IgD-negative memory B cell (primary cell): ENCODE results near the gene ADAT1. TPM values are rescaled to one million over a fixed set of nuclear protein-coding genes. Genes with fewer than 3 reads are reported as not detected.
A peak's percentile ranks its signal among the peaks of the same experiment; 100 is the strongest.
"Not testable (repeated sequence)": the region's sequence is repeated elsewhere in the genome, so short reads cannot be mapped to it uniquely, and the experiment has no call there.

Experiments
- H3K27ac Mint-ChIP-seq, 3 donors: one replicate each; pipeline ENCODE4 v1.8.0; 2020 to 2022; ENCODE audit warnings: mild to moderate bottlenecking in 3 of 3, mixed read lengths in 3 of 3, moderate library complexity in 1 of 3
- H3K27me3 Mint-ChIP-seq: one replicate; pipeline ENCODE4 v1.8.0; 2021; ENCODE audit warnings: mixed read lengths
- H3K36me3 Mint-ChIP-seq: one replicate; pipeline ENCODE4 v1.8.0; 2020; ENCODE audit warnings: mild to moderate bottlenecking, mixed read lengths
- H3K4me1 Mint-ChIP-seq, 3 donors: one replicate each; pipeline ENCODE4 v1.8.0; 2020 to 2022; ENCODE audit warnings: mixed read lengths in 3 of 3, mild to moderate bottlenecking in 1 of 3
- H3K4me3 Mint-ChIP-seq, 4 donors: one replicate each; pipeline ENCODE4 v1.8.0; 2020 to 2022; ENCODE audit warnings: mild to moderate bottlenecking in 4 of 4, mixed read lengths in 4 of 4, moderate library complexity in 3 of 4
- H3K9me3 Mint-ChIP-seq, 3 donors: one replicate each; pipeline ENCODE4 v1.8.0; 2020 to 2021; ENCODE audit warnings: mixed read lengths in 3 of 3, mild to moderate bottlenecking in 1 of 3
- polyA plus RNA-seq: library from polyadenylated mRNA; unstranded; fragments of 300-500 nt; fragmentation: Illumina TruSeq; gene quantifications from one replicate; pipeline ENCODE4 v1.2.3, GENCODE V29; 2021

ADAT1 gene
- polyA plus RNA-seq, 1 donor from 2014 or later = 39.3 TPM

DNA sequence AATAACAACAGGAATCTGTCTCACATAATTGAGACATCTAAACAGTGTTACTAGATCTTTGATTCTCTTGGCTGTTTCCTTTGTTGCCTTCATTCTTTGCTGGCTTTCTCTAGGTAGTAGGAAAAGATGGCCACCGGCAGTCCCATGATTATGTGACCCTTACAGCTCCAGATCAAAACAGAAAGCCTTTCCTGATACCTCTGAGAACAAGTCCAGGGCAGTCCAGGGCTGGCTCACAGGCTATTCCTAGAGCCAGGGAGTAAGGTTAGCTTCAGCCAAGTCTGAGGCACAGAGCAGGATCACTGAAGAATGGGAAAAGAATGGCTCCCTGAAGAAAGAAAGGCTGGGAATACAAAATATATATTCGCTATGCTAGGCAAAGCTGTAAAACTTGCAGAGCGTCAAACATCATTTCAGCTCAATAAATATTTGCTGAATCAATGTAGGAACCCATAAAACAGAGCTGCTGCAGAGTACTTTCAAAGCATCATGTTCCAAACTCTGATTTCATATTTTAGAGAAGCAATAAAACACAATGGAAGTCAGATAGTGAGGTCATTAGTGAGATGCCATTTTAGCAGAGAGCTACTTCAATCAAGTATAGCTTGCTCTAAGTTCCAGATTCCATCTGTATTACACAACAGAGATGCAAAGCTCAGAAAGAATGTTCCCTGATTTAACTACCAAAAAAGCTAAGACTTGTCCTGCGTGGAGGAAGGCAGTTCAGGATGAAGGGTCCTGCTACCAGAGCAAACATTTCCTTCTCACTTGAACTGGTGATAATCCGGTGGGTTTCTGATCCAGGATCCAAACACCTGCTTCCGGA is 23.4 kb downstream of the ADAT1 start:
- H3K27ac Mint-ChIP-seq = no peak overlapping the region
- H3K36me3 Mint-ChIP-seq = peaks cover 36% of the 10 kb centered on the region

DNA sequence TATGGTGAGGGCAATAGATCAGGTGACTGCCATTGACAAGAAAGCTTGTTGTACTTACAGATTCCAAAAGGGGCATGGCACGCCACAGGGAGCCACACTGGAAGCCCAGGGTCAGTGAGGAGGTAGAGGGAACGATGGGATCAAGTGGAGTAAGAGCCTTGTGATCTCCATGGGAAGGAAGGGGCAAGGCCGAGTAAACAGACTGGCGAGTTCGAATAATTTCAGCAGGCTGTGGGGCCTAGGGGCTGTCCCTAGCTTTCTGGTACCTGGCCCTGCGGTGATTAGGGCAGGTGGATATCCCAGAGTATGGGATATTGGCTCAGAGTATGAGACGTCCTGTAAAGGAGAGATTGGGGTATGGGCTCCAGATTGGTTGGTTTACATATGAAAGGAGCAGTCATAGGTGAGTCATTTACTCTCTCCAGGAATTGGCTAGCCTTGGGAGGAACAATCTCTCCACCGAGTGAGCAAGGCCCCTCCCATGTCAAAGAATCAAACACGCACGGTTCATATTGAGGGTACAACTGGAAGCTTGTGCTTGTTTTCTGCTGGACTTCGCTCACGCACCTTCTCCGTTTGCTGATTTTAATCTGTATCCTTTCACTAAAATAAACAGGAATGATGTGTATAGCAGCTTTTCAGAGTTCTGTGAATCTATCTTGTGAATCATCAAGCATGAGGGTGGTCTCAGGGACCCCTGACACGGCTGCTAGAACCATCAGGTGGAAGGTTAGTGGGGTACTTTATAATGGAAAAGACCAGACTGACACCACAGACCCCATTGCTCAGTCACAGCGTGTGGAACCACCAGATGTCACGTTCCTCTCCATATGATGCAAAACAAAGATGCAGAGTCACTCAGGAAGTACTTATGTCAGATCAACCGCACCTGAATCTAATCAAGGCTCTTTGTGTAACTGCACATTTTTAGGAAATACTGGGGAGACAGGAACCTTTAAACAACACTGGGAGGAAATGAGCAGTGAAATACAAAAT is 29.0 kb downstream of the ADAT1 start:
- H3K4me1 Mint-ChIP-seq = peaks cover 0 to 1% (median 0%) of the 10 kb centered on the region in 3 donors
- peaks cover 9% of the 10 kb centered on the region for H3K36me3 Mint-ChIP-seq
- no peaks in the 10 kb centered on the region for H3K27me3 Mint-ChIP-seq
- H3K9me3 Mint-ChIP-seq = peaks cover 0 to 7% (median 3%) of the 10 kb centered on the region in 3 donors
- no peak overlapping the region for H3K4me3 Mint-ChIP-seq
- no peak overlapping the region for H3K27ac Mint-ChIP-seq

More for the DNA sequence above, 23.4 kb downstream of the ADAT1 start:
- Mint-ChIP-seq H3K4me3 (no peak overlapping the region), H3K4me1 (no peaks in the 10 kb centered on the region), H3K9me3 (peaks cover 0 to 18% (median 8%) of the 10 kb centered on the region in 3 donors), H3K27me3 (no peaks in the 10 kb centered on the region)

DNA sequence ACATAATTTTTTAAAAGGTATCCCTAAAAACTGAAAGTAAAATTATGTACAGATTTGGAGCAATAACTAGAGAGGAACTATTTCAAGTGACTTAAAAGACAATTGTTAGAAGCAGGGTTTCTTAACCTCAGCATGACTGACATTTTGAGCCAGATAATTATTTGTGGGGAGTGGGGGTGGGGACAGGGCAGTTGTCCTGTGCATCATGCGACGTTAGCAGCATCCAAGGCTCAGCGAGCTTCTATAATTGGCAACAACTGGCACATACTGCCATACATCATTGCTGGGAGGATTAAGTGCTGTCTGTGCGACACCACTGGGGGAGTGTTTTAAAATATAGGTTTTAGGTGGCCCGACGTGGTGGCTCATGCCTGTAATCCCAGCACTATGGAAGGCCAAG is 29.8 kb downstream of the ADAT1 start:
- H3K4me1 Mint-ChIP-seq = peaks cover 0 to 1% (median 0%) of the 10 kb centered on the region in 3 donors
- H3K4me3 Mint-ChIP-seq = no peak overlapping the region
- peaks cover 0 to 7% (median 3%) of the 10 kb centered on the region in 3 donors for H3K9me3 Mint-ChIP-seq
- H3K27me3 Mint-ChIP-seq = no peaks in the 10 kb centered on the region
- peaks cover 8% of the 10 kb centered on the region for H3K36me3 Mint-ChIP-seq
- H3K27ac Mint-ChIP-seq = no peak overlapping the region

DNA sequence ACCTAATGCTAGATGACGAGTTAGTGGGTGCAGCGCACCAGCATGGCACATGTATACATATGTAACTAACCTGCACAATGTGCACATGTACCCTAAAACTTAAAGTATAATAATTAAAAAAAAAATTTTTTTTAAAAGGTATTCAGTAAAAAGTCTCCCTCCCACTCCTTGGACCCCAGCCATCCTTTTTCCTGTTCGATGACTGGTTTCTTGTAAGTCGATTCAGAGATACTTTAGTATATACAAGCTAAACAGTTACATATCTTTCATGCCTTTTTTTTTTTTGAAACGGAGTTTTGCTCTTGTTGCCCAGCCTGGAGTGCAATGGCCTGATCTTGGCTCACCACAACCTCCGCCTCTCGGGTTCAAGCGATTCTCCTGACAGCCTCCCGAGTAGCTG is 31.2 kb downstream of the ADAT1 start:
- H3K9me3 Mint-ChIP-seq, H3K27ac Mint-ChIP-seq, H3K36me3 Mint-ChIP-seq, H3K4me1 Mint-ChIP-seq, H3K27me3 Mint-ChIP-seq, H3K4me3 Mint-ChIP-seq: not testable (repeated sequence)

DNA sequence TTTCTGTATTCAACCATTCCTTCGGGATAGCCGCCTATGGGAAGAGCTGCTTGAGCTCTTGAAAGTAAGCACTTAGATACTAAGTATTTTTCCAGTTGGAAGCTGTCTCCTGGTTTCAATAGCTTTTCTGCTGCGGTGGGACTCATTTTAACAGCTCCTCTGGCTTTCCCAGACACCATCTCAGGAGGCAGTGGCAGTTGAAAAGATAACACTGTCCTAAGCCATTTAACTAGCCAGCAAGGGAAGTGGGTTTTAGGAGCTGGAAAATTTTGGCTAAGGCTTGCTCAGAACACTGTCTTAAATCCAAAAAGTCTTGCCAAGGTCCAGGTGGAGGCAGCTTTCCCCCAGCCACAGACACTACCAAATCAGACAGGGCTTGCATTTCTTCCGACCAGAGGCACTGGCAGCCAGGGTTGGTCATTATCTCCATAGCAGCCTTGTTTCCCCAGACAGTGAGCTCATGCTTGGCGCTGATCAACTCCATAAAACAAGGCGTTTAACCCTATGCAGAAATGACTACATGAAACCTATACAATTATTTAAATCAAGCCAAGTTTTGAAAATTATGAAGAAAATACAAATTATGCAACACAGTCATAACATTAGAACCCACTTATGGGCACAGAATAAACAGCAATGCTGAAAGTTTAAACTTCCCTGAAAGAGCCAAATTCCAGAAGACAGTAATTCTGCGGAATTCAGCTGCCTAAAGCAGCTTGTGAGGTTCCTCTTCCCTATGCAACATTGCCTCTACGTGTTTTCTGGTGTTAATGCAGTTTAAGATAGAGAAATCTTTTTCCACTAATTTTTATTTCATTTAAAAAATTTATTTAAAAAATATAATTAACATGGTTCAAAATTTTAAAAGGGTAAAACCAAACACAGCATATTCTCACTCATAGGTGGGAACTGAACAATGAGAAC is 31.9 kb downstream of the ADAT1 start:
- no peaks in the 10 kb centered on the region for H3K27me3 Mint-ChIP-seq
- H3K4me1 Mint-ChIP-seq = peaks cover 0 to 1% (median 0%) of the 10 kb centered on the region in 3 donors
- H3K36me3 Mint-ChIP-seq = no peaks in the 10 kb centered on the region
- no peak overlapping the region for H3K27ac Mint-ChIP-seq
- no peak overlapping the region for H3K4me3 Mint-ChIP-seq
- H3K9me3 Mint-ChIP-seq = no peaks in the 10 kb centered on the region

DNA sequence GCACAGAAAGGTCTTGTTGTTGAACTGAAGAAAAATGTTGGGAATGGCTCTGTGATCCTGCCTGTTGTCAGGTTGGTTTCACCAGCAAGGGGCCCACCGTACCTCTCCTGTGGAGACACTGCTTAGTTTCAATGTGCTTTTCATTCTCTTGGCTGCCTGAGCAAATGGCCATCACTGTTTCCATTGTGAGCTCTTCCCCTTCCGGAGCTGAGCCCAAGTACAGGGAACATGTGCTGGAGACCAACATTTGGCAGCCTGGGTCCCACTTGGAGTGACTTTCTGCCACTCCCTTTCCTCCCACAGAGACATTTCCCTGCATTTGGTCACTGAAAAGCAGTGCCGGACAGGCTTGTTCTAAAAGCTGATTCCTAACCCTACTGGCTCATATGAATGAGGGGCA is 33.8 kb downstream of the ADAT1 start:
- Mint-ChIP-seq H3K4me3 (no peak overlapping the region), H3K27ac (no peak overlapping the region), H3K9me3 (no peaks in the 10 kb centered on the region)

DNA sequence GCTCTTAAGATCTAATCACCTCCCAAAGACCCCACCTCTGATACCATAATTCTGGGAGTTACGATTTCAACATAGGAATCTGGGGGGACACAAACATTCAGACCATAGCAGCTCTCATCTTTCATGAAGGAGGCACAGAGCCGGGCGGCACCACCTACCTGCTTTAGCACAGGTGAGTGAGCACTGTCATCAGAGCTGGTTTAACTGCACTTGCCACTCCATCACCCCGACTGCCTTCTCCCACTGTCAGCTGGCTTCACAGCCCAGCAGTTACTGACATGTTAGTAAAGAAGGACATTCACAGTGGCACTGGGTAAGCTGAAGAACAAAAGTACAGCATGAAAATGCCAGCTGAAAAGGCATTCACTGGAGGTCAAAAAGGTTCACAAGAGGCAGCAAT is 34.4 kb downstream of the ADAT1 start:
- H3K4me3 Mint-ChIP-seq = no peak overlapping the region
- H3K9me3 Mint-ChIP-seq = no peaks in the 10 kb centered on the region
- H3K27ac Mint-ChIP-seq = no peak overlapping the region
- peaks cover 18 to 23% (median 21%) of the 10 kb centered on the region in 3 donors for H3K4me1 Mint-ChIP-seq
- peaks cover 3% of the 10 kb centered on the region for H3K27me3 Mint-ChIP-seq
- H3K36me3 Mint-ChIP-seq = no peaks in the 10 kb centered on the region

More for the DNA sequence above, 33.8 kb downstream of the ADAT1 start:
- peaks cover 2% of the 10 kb centered on the region for H3K27me3 Mint-ChIP-seq
- H3K4me1 Mint-ChIP-seq = peaks cover 12 to 17% (median 17%) of the 10 kb centered on the region in 3 donors
- H3K36me3 Mint-ChIP-seq = no peaks in the 10 kb centered on the region

DNA sequence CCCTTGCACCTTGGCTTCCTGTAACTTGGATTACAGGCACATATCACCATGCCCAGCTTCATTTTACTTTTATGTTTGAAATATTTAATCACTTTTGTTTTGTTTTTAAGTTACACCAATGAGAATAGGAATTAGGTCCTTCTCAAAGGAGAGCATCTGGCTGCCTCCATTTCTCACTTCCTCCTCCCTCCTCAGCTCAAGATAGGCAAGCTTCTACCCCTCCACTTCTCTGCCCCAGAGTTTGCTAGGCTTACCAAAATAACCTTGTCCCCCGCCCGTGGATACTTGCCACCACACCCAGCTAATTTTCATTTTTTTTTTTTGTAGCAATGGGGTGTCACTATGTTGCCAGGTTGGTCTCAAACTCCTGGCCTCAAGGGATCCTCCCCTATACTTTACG is 39.0 kb downstream of the ADAT1 start:
- Mint-ChIP-seq H3K4me1 (peaks cover 35 to 43% (median 42%) of the 10 kb centered on the region in 3 donors), H3K9me3 (no peaks in the 10 kb centered on the region), H3K27me3 (peaks cover 3% of the 10 kb centered on the region), H3K27ac (peak overlapping the region; percentile 21 to 82 (median 34)), H3K4me3 (peak overlapping the region in 3 of 4 donors; percentile 8 to 83 (median 79)), H3K36me3 (no peaks in the 10 kb centered on the region)

DNA sequence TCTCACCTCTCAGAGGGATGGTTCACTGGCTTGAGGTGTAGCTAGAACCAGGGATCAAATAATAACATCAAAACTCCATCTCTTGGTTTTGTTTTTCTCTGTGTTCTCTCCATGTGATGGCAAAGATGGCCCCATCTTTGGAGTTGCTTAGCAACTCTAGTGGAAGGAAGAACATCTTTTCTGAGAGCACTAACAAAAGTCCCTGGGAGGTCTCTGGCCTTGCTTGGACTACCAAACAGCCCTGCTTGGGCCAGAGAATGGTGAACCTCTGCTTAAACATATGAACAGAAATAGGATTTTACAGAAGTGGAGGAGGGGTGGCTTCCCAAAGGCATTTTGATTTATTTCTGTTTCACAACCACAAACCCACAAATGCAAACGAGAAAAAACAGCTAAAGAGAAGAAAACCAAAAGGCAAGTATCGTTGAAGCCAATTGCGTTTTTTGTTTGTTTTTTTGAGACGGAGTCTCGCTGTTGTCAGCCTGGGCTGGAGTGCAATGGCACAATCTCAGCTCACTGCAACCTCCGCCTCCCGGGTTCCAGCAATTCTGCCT is 43.7 kb downstream of the ADAT1 start:
- peak overlapping the region; percentile 8 to 80 (median 54) for H3K4me3 Mint-ChIP-seq
- H3K4me1 Mint-ChIP-seq = peaks cover 38 to 43% (median 41%) of the 10 kb centered on the region in 3 donors
- H3K27me3 Mint-ChIP-seq = peaks cover 2% of the 10 kb centered on the region
- peaks cover 5% of the 10 kb centered on the region for H3K36me3 Mint-ChIP-seq
- peak overlapping the region in 1 of 3 donors; percentile 67 for H3K27ac Mint-ChIP-seq
- no peaks in the 10 kb centered on the region for H3K9me3 Mint-ChIP-seq

DNA sequence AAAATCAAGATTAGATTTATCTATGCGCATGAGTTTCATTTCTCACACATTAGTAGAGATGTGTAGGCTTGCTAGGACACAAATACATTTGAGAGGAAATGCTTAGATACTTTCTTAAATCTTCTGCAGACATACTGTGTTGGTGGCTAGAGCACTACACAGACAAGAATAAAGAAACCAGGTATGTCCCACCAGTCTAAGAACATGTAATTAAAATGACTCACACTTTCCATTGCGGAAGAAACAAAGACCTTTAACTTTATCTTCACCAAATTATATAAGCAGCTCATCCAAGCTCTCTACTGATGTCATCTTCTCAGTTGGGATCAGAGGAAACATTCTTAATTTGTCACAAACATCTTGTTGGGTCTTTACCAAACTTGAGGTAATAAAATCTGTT is 44.4 kb downstream of the ADAT1 start:
- Mint-ChIP-seq H3K9me3 (no peaks in the 10 kb centered on the region), H3K4me3 (no peak overlapping the region), H3K36me3 (peaks cover 5% of the 10 kb centered on the region), H3K27ac (peak overlapping the region in 1 of 3 donors; percentile 40), H3K4me1 (peaks cover 32 to 40% (median 36%) of the 10 kb centered on the region in 3 donors), H3K27me3 (no peaks in the 10 kb centered on the region)

DNA sequence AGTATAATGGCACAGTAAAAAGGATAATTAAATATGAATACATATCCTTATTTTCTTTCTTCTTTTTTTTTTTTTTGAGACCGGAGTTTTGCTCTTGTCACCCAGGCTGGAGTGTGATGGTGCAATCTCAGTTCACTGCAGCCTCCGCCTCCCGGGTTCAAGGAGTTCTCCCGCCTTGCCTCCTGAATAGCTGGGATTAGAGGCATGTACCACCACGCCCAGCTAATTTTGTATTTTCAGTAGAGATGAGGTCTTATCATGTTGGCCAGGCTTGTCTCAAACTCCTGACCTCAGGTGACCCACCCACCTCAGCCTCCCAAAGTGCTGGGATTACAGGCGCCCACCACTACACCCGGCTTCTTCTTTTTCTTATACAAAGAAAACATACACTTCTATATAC is 44.9 kb downstream of the ADAT1 start:
- Mint-ChIP-seq H3K27ac (no peak overlapping the region), H3K27me3 (no peaks in the 10 kb centered on the region), H3K9me3 (no peaks in the 10 kb centered on the region), H3K4me3 (no peak overlapping the region), H3K4me1 (peaks cover 29 to 38% (median 33%) of the 10 kb centered on the region in 3 donors), H3K36me3 (peaks cover 5% of the 10 kb centered on the region)

DNA sequence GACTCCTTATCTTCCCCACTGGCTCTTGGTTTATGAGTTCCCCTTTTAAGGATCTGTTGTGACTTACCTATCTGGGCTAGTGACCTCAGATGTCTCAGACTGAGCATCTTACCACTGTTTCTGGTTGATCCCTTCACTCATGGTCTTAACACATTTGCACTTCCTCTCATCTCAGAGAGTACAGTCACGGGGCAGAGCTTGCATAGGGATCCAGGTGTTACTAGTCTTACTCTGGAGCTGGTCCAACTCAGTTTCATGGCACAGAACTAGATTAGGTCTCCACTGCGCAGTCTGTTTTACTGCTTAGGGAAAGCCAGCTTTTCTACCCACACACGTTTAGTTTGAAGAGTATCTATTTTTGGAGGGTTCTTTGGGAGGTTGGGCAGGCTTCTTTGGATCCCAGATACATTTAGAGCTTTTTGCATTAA is 46.7 kb downstream of the ADAT1 start:
- Mint-ChIP-seq H3K27ac (peak overlapping the region; percentile 0 to 88 (median 53)), H3K36me3 (peaks cover 5% of the 10 kb centered on the region), H3K4me1 (peaks cover 34 to 44% (median 38%) of the 10 kb centered on the region in 3 donors), H3K4me3 (peak overlapping the region in 2 of 4 donors; percentile 1 to 30), H3K9me3 (no peaks in the 10 kb centered on the region), H3K27me3 (no peaks in the 10 kb centered on the region)

DNA sequence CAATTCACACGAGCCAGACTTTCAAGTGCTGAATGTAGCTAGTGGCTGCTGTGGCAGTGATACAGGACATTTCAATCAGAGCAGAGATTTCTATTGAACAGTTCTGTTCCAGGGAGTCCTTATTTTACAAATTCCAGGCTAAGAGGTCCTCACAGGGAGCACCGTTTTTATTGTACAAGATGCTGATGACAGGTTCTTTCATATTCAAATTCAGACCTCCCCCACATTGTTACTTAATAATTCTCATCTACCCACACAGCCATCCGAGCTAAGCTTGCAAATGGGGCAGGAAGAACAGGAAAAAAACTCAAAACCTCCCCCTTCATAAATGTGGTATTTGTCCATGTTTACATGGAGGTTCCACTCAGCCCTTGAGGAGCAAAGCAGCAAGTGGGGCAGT is 47.1 kb downstream of the ADAT1 start:
- H3K4me3 Mint-ChIP-seq = peak overlapping the region in 2 of 4 donors; percentile 1 to 30
- H3K27me3 Mint-ChIP-seq = no peaks in the 10 kb centered on the region
- H3K36me3 Mint-ChIP-seq = peaks cover 5% of the 10 kb centered on the region
- H3K9me3 Mint-ChIP-seq = no peaks in the 10 kb centered on the region
- peaks cover 38 to 45% (median 40%) of the 10 kb centered on the region in 3 donors for H3K4me1 Mint-ChIP-seq
- H3K27ac Mint-ChIP-seq = peak overlapping the region; percentile 0 to 88 (median 53)

DNA sequence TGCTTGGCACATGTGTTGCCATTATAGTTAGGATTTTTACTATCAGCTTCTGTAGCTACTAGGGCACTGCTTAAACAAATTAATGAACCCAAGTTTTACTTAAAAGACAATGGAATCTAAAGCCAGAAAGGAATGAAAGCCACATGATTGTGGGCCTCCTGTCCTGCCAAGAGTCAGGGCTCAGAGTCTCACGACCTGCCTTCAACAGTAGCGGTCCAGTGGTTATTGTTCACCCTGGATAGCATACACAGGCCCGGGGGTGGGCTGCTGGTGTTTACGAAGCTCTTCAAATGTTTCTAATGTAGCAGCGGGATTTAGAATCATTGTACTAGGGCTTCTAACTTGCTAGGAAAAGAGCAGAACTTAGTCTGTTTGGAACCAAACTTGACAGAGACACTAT is 49.1 kb downstream of the ADAT1 start:
- H3K4me3 Mint-ChIP-seq = peak overlapping the region in 1 of 4 donors; percentile 48
- no peaks in the 10 kb centered on the region for H3K27me3 Mint-ChIP-seq
- H3K9me3 Mint-ChIP-seq = no peaks in the 10 kb centered on the region
- H3K4me1 Mint-ChIP-seq = peaks cover 31 to 40% (median 37%) of the 10 kb centered on the region in 3 donors
- H3K27ac Mint-ChIP-seq = peak overlapping the region in 2 of 3 donors; percentile 28 to 35
- peaks cover 7% of the 10 kb centered on the region for H3K36me3 Mint-ChIP-seq
